Hair follicular keratinocyte (primary cell): ENCODE measurements around the gene TCHH. TPM values are rescaled to one million over a fixed set of nuclear protein-coding genes. Genes with fewer than 3 reads are reported as not detected.

ENCODE experiments used
- total RNA-seq: library from RNA; depleted of rRNA; stranded (reverse); fragments of >200 nt; gene quantifications from 2 replicates; pipeline ENCODE4 v1.2.3, GENCODE V29; 2015

Gene TCHH
- 0.04 TPM in 1 of 2 replicates, not detected in the other for total RNA-seq

GRCh38 chr1:152115344-152115743 lies at the start of gene TCHH:
TCHH (minus strand) TSS chr1:152115444; CDS start chr1:152114080, 1,364 bp downstream.

GRCh38 chr1:152159144-152159543 lies 43.9 kb upstream of the TCHH start, which contains the start of gene RPTN:
RPTN (minus strand) TSS chr1:152159228; CDS start chr1:152157889, 1,339 bp downstream.

GRCh38 chr1:152089014-152089674 lies 26.1 kb downstream of the TCHH start, which contains the start of gene TCHHL1:
TCHHL1 (minus strand) TSS chr1:152089064; CDS start chr1:152088143, 921 bp downstream.

Other genes with a start within 250 kb of the TCHH start
- 10.7 and 11.8 TPM in 2 replicates for gene THEM4, start 205.9 kb downstream of the TCHH start, total RNA-seq
- 417 and 612 TPM in 2 replicates for gene S100A10, start 121.6 kb downstream of the TCHH start, total RNA-seq
- 973 and 1,471 TPM in 2 replicates for gene S100A11, start 78.4 kb downstream of the TCHH start, total RNA-seq
- gene TCHHL1, start 26.4 kb downstream of the TCHH start, total RNA-seq: 0.08 TPM in 1 of 2 replicates, not detected in the other
- gene RPTN, start 43.8 kb upstream of the TCHH start, total RNA-seq: not detected in 2 replicates
- not detected in 2 replicates for gene HRNR, start 108.7 kb upstream of the TCHH start, total RNA-seq
- gene FLG, start 209.8 kb upstream of the TCHH start, total RNA-seq: 0.08 and 0.16 TPM in 2 replicates
- gene FLG2, start 244.6 kb upstream of the TCHH start, total RNA-seq: not detected in 2 replicates